ENCODE measurements around the gene PSTK. TPM values are rescaled to one million over a fixed set of nuclear protein-coding genes. Genes with fewer than 3 reads are reported as not detected.

The PSTK gene
- total and polyA plus RNA-seq, 10 of the 15 experiments (the other 5 are each of a cell fraction or from before 2014, with no cell fraction given): 1.8 to 7.1 (median 3.4) TPM

DNA sequence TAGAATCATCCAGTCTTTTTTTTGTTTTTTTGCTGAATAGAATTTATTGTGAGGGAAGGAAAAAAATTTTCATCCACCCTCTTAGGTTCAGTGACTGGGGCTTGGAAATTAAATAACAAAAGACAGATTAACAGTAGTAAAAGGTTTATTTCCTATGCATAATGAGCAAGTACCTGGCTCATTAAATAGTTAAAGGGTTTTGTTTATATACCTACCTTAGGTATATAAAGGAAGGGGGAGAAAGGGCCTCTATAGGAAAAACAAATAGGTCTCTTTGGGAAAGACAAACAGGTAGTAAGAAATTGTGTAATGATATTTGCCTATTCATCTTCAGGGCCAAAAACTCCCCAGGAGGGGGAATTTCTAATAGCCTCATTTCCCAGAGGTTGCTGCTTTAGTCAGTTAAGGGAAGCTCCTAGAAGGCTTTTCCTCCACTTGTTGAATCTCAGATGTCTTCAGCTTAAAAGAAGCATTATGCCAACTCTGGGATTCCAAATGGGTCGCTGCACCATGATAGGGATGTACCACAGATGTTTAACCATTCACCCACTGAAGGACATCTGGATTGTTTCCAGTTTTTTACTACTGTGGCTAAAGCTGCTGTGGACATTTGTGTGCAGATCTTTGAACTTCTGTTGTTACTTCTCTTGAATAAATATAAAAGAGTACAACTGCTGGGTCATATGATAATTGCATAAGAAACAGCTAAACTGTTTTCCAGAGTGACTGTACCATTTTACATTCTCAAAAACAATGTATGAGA lies 39.9 kb downstream of the PSTK start:
- no peaks in the 10 kb centered on the region for H3K79me2 ChIP-seq (ENCODE audit: control insufficient read depth, insufficient read depth, low read length)
- DNase-seq (ENCODE audit: low read depth, low spot score) (no peak), FAIRE-seq (no peak), ATAC-seq (no peak)
- H3K4me3 ChIP-seq: no peak overlapping the region
- SMC1A ChIA-PET (ENCODE audit: uncharacterized antibody, unreplicated experiment): interaction anchor here (0.7 kb wide), 1 partner anchor 9 kb away, joined by 3 read pairs; no protein-coding TSS in a partner anchor
- TF ChIP-seq, protein P1, sequence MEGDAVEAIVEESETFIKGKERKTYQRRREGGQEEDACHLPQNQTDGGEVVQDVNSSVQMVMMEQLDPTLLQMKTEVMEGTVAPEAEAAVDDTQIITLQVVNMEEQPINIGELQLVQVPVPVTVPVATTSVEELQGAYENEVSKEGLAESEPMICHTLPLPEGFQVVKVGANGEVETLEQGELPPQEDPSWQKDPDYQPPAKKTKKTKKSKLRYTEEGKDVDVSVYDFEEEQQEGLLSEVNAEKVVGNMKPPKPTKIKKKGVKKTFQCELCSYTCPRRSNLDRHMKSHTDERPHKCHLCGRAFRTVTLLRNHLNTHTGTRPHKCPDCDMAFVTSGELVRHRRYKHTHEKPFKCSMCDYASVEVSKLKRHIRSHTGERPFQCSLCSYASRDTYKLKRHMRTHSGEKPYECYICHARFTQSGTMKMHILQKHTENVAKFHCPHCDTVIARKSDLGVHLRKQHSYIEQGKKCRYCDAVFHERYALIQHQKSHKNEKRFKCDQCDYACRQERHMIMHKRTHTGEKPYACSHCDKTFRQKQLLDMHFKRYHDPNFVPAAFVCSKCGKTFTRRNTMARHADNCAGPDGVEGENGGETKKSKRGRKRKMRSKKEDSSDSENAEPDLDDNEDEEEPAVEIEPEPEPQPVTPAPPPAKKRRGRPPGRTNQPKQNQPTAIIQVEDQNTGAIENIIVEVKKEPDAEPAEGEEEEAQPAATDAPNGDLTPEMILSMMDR (IDR thresholded peaks at IDR 0.05 in 2 of 3, conservative IDR thresholded peaks at IDR 0.05 in 1 of 3; ENCODE audit: control insufficient read depth in 2 of 3, extremely low read depth in 1 of 3, insufficient read depth in 1 of 3, low read depth in 3 of 3, low read length in 3 of 3): no peak
- no peak for TF ChIP-seq SUZ12 (IDR thresholded peaks at IDR 0.05; ENCODE audit: unreplicated experiment)
- POLR2A ChIA-PET: interaction anchor here (1.3 kb wide), 1 partner anchor 8 kb away, joined by 3 read pairs; no protein-coding TSS in a partner anchor
- WGBS (ENCODE audit: insufficient coverage, insufficient replicate concordance, low lambda C conversion rate, missing lambda C conversion rate): 100% methylated on average over 1 of the region's 1 CpG
- CTCF ChIA-PET: interaction anchor here (1.0 to 4.3 kb wide), 7 partner anchors 10 to 538 kb away, joined by 3 to 38 read pairs (median 9); partner anchors contain the start of genes IKZF5 and PSTK
- no peaks in the 10 kb centered on the region for H4K20me1 ChIP-seq (ENCODE audit: control insufficient read depth, insufficient read depth)
- no peaks in the 10 kb centered on the region for H3K27me3 ChIP-seq (replicated peaks in 1 of 2; ENCODE audit: control insufficient read depth in 2 of 2, insufficient read depth in 2 of 2, low read length in 1 of 2)
- H3K36me3 ChIP-seq (ENCODE audit: control insufficient read depth in 2 of 2, insufficient read depth in 2 of 2, low read length in 1 of 2): no peaks in the 10 kb centered on the region
- no TSS peak for BruUV-seq (replicated peaks)
- RAD21 ChIA-PET (ENCODE audit: unreplicated experiment): interaction anchor here (0.8 to 1.0 kb wide), 2 partner anchors 12 to 39 kb away, joined by 3 to 4 read pairs; partner anchors contain the start of gene IKZF5
- in situ Hi-C loops (cut with MboI): no loop called here
- no peaks in the 10 kb centered on the region for H3K4me1 ChIP-seq (ENCODE audit: control insufficient read depth, insufficient read depth, low read length)
- intact Hi-C loops (cut with micrococcal nuclease; ENCODE audit: unreplicated experiment): no loop called here
- no peak overlapping the region for H3K27ac ChIP-seq (ENCODE audit: control insufficient read depth, insufficient read depth)
- no peak overlapping the region for H3K4me2 ChIP-seq (ENCODE audit: control insufficient read depth, insufficient read depth)
- no peak overlapping the region for H2AFZ ChIP-seq (ENCODE audit: control insufficient read depth, low read depth, low read length)
- no peak overlapping the region for H3K9ac ChIP-seq (ENCODE audit: control insufficient read depth, insufficient read depth, low read length)
- H3K9me3 ChIP-seq (replicated peaks; ENCODE audit: control insufficient read depth, insufficient read depth, low read length): no peaks in the 10 kb centered on the region; the same call in 2 of the 3 replicates

All from GM12878 (cell line).